HG03571 (cell line): ENCODE data around the gene MEFV.
A peak's percentile ranks its signal among the peaks of the same experiment; 100 is the strongest.
"Not testable (repeated sequence)": the region's sequence is repeated elsewhere in the genome, so short reads cannot be mapped to it uniquely, and the experiment has no call there.

Experiments used
- ATAC-seq: cut with Tn5 transposase; IDR thresholded peaks from one replicate; pipeline ENCODE4 v1.9.1; 2021; ENCODE audit not compliant: unreplicated experiment

Gene MEFV, protein sequence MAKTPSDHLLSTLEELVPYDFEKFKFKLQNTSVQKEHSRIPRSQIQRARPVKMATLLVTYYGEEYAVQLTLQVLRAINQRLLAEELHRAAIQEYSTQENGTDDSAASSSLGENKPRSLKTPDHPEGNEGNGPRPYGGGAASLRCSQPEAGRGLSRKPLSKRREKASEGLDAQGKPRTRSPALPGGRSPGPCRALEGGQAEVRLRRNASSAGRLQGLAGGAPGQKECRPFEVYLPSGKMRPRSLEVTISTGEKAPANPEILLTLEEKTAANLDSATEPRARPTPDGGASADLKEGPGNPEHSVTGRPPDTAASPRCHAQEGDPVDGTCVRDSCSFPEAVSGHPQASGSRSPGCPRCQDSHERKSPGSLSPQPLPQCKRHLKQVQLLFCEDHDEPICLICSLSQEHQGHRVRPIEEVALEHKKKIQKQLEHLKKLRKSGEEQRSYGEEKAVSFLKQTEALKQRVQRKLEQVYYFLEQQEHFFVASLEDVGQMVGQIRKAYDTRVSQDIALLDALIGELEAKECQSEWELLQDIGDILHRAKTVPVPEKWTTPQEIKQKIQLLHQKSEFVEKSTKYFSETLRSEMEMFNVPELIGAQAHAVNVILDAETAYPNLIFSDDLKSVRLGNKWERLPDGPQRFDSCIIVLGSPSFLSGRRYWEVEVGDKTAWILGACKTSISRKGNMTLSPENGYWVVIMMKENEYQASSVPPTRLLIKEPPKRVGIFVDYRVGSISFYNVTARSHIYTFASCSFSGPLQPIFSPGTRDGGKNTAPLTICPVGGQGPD

DNA sequence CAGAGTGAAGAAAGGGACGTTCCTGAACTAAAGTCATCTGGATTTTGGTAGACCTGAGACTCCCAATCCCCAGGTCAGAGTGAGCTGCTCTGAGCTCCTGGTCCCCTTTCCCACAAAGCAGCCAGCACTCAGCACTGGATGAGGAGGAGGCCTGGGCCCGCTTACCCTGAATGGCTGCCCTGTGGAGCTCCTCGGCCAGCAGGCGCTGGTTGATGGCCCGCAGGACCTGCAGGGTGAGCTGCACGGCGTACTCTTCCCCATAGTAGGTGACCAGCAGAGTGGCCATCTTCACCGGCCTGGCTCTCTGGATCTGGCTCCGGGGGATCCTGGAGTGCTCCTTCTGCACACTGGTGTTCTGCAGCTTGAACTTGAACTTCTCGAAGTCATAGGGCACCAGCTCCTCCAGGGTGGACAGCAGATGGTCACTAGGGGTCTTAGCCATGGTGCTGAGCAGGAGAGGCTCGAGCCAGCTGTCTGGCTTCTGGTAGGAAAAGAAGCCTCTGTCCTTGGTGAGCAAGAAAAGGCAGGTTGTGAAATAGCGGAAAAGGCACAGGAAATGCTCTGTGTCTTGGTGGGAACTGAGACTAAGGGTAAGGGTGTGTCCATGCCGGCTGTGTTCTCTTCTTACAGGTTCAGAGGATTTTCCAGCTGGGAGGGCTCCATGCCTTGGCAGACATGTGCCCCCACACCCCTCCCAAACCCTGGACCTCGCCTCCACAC, at the start of gene MEFV:
Gene MEFV, minus strand, starts transcription at position 488 of the 720 bp plus-strand sequence. Its CDS starts 46 bp downstream, at position 442.
- ATAC-seq = no peak

DNA sequence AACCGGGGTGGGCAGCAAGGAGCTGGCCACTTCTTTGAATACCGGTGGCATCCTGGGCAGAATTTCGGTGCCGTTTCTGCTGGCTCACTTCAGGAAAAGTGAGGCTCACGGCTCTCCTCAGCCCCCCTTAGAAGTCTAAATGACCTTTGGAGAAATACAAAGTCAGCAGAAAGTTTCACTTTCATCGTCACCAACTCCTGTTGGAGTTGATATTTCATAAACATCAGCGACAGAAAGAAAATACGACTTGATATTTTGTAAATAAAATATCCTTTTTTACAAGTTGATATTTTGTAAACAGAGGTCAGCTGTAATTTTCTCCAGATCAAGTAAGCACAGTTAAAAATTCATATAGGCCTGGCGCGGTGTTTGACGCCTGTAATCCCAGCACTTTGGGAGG, 49.6 kb upstream of the MEFV start:
- no peak for ATAC-seq

DNA sequence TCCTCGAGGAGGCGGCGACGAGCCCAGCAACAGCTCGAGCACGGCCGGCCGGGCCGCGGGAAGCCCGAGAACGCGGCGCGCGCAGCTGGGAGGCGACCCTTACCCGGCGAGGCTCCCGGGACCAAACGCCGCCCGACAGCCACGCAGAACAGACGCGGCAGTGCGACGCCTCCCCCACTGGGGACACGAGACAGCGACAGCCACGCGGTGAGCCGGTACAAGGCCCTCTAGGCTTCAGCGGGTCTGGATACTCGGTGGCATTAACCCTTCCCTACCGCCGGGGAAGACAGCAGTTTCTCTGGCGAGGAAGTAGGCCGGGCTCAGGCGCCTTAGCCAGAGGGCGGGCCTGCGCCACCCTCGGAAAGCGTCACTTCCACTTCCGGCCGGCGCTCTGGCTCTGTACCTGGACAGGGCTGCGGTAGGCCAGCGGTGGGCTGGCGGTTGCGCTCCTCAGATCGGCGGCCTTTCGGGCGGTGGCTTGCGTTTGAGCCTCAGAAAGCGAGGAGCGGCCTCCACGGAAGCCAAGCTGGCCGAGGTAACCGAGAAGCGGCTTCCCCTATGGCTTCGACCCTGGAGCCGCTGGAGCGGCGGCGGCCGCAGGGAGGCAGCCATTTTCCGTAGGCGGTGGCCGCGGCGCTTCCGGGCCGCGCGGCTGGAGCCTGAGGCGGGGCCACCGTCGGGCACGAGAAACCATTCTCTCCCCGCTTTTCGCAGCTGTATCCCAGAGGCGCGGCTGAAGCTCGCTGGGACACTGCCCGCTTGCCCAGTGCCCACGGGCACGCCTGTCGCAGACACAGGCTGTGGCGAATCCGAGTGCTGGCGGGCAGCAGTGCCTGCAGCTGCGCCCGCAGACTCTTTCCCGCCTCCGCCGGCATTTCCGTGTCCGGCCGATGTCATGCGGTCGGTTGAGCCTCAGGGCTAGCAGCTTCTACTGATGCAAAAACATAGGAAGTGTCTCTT, 49.0 kb upstream of the MEFV start, which contains the start of the genes TIGD7 and ZNF75A:
Gene TIGD7, minus strand, starts transcription at position 322 of the 960 bp plus-strand sequence. CDS start 4,816 bp downstream, outside the sequence.
Gene ZNF75A, plus strand, starts transcription at position 389 of the 960 bp plus-strand sequence. CDS start 2,932 bp downstream, outside the sequence.
- peak; percentile 92 for ATAC-seq

DNA sequence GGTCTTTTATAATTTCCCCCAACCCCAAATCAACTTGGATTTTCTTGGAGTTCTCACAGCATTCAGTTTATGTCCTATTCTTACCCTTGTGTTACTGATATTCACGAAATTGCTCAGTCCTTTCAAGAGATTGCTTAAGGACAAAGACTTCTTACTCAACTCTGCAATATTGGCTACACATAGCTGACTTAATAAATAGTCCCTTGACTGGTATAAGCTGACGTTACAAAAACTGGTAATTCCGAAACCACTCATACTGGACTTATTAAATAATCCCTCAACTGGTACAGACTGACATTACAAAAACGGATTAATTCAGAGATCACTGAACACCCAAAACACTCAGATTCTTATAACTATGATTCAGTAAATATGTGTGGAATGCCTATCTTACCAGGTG, 47.9 kb upstream of the MEFV start:
- ATAC-seq = no peak

DNA sequence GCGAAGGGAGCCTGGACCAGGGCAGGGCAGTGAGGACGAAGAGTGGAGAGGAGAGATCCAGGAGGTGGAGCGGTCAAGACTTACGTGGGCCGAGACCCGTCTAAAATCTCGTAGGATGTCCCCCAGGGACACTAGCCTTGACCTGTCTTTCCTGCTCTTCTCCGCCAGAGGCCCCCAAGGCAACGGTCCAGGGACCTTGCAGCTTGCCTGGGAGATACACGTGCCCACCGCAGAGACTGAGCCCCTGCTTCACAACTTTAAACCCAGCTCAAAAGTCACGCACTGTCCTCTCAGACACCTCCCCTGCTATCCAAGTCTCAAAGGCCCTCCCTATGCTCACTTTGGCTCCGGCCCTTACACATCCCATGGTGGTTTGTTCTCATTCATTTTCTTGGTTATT, 39.4 kb upstream of the MEFV start:
- ATAC-seq = no peak

DNA sequence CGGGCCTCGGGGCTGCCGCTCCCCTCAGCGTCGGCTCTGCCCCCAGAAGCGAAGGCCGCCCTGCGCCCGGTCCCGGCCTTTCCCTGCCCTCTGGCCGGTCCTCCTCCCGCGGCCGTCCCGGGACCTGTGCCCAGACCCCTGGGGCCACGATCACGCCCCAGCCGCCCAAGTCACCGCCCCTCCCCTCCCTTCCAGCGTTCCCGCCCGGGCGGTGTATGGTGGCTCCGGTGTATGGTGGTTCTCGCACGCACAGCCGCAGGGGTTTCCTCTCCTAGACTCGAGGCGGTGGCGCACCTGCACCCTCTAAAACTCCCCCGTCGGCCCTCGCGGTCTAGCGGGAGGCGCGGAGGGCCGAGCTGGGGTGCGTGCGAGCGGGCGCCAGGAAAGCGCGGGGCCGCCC, 38.8 kb upstream of the MEFV start:
- no peak for ATAC-seq

DNA sequence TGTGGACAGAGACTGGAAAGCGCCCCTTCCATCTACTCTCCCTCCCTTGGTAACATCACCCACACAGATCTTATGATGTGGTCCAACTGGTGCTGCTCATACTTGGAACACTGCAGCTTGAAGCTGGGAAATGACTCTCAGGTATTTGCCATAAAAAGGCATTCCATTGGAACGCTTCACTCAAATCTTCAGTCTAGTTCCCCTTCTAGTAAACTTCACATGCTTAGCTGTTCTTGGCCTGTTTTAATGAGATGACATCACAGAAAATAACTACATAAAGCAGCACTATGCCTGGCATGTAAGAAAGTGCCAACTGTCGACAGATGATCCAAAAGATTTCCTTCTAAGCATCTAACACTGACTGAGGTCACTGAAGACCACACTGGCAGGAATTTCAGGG, 36.2 kb upstream of the MEFV start:
- ATAC-seq = no peak

DNA sequence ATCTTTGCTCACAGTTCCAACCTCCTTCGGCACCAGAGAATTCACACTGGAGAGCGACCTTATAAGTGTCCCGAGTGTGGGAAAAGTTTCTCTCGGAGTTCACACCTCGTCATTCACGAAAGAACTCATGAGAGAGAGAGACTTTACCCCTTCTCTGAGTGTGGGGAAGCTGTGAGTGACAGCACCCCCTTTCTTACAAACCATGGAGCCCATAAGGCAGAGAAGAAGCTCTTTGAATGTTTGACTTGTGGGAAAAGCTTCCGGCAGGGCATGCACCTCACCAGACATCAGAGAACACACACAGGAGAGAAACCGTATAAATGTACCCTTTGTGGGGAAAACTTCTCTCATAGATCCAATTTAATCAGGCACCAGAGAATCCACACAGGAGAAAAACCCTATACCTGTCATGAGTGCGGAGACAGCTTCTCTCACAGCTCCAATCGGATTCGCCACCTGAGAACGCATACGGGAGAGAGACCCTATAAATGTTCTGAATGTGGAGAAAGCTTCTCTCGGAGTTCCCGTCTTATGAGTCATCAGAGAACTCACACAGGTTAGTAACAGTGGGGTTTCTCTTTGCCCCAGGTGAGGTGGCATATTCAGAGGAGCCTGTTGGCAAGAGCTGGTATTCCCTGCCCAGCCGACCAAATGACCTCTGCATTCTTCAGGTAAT, 33.7 kb upstream of the MEFV start:
- no peak for ATAC-seq

DNA sequence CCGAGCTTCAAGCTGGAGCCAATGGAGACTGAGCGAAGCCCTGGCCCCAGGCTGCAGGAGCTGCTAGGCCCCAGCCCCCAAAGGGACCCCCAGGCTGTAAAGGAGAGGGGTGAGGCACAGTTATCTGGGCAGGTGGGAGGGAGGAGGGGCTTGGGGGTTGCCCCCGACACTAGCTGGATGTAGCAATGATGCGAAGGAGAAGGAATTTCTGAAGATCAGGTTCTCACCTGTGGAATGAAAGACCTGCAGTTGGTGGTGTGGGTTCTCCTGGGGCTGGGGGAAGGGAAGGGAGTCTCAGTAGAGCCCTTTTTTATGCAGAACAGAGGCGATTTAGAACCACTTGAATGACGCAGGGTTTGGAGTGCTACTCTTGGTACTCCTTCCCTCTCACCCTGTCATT, 28.7 kb upstream of the MEFV start:
- no peak for ATAC-seq

DNA sequence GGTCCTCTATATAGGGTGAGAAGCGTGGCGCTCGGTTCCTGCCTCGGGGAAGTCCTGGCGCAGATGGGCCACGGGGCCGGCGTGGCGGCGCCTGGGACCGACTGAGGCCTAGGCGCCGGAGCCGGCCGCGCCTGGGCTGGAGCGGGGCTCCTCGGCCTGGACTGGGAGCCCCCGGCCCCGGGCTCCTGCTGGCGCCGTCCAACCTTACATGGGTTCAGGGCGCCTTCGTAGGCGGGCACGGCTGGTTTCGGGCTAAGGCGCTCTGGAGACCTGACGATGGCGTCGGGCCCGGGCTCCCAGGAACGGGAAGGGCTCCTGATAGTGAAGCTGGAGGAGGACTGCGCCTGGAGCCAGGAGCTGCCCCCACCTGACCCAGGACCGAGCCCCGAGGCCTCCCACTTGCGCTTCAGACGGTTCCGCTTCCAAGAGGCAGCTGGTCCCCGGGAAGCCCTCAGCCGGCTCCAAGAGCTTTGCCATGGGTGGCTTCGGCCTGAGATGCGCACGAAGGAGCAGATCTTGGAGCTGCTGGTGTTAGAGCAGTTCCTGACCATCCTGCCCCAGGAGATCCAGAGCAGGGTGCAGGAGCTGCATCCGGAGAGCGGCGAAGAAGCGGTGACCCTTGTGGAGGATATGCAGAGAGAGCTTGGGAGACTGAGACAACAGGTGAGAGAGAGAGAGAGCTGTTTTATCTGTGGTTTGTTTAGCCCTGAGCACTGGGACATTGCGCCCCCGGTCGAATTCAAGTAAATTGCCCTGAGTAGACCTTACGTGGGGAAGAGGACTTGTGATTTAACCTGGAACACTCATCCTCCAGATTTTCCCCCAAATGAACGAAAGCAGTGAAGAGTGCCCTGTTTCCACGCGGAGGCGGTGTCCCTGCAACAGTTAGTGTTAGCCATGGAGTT, 27.4 kb upstream of the MEFV start:
- no peak for ATAC-seq

DNA sequence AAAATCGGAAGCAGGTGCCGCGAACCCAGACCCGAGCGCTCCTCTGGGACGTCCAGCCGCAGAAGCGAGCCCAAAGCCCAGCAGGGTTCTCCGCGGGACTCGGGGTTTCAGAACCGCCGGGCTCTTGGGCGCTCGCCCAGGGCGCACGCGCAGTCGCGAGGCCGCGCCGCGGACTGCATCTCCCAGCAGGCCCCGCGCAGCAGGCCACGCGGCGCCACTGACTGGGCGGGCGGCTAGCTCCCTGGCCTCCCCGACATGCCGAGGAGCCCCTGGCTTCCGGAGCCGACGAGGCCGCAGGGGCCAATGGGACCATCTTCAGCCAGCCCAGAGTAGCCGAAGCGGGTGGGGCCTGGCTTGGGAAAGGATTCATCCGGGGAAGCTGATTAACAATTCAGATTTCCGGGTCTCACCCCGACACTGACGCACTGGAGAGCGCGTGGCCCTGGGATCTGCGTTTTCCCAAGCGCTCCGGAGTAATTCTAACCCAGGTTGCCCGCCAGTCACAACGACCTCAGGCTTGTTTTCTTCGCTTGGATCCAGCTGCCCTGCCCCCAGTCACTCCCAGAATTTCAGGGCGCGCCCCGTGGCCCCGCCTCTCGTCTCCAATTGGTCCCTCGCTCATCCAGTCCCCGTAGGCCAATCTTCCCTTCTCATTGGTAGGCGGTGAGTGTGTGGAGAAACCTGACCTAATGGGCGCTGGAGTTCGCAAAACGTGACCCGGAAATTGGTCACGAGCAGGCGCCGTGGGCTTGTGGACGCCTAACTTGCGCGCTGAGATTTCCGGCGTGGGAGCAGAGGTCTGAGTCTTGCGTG, 26.5 kb upstream of the MEFV start, which contains the start of gene ZNF263:
Gene ZNF263, plus strand, starts transcription at position 762 of the 813 bp plus-strand sequence. CDS start 328 bp downstream, outside the sequence.
- peak; percentile 76 for ATAC-seq

DNA sequence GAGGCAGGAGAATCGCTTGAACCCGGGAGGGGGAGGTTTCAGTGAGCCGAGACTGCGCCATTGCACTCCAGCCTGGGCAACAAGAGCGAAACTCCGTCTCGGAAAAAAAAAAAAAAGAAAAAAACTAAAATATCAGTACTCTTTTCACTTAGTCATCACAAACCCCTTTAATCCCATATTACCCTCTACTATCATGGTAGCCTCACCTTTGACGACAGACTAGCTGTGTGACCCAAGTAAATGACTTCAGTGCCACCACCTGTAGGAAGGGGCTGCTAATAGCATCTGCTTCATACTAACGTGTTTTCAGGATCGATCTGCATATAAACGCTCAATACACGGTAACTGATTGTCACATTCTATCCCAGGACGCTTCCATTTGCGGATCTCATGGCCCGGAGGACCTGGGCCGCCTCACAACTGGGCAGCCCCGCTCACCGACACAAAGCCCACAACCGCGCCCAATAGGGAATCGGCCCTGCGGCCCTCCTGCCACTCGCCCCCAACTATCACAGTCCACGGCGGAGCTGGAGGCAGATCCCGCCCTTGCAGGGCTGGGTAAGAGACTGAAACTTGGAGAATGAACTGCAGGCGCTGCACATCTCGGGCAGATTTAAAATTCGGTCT, 25.8 kb upstream of the MEFV start:
- ATAC-seq = peak; percentile 29

DNA sequence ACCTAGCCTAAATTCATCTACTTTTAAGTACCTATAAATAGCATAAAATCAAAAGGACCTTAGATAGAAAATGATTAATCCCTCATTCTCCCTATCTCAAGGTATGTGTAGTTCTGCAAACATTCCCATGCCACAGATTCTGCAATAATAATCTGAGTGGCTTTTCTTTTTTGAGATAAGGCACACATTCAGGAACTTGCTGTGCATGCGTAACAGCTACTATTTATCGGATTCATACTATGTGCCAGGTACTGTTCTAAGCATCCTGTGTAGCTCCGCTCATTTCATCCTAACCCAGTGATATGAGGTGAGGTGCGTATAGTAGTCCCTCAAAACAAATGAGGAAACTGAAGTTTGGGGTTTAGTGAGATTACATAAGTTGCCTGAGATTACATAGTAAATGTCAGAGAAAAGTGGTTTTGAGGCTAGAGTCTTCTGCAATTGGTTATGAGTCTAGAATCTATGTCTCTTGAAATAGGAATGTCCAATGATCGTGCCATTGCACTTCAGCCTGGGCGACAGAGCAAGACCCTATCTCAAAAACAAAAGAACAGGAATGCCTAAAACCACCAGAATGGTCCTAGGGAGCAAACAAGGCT, 24.9 kb upstream of the MEFV start:
- ATAC-seq = no peak

DNA sequence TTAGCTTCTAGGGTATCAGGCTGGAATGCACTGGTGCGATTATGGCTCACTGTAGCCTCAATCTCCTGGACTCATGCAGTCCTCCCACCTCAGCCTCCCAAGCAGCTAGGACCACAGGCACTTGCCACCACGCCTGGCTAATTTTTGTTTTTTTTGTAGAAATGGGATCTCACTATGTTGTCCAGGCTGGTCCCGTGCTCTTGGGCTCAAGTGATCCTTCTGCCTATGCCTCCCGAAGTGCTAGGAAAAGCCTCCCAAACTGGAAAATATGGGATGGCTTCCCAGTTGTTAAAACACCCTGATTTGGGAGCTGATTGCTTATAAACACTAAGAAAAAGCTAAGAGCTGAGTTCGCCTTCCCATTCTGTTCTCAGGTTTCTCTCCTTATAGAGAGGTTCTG, 20.2 kb upstream of the MEFV start:
- no peak for ATAC-seq

DNA sequence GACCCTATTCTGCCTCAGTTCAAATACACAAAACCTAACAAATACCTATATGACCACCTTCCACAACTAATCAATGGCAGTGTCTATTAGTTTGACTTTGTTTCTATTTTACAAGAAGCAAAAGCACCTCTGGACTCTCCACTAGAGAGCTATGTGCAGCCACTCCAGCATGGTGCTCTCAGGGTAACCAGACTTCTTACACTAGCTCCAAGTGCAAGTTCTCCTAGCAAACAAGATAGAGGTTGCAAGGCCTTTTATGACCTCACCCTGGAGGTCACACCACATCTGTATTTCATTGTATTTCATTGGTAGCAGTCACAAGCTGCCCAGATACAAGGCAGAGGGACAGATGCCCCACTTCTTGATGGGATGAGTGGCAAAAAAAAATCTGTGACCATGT, 18.5 kb upstream of the MEFV start:
- no peak for ATAC-seq

DNA sequence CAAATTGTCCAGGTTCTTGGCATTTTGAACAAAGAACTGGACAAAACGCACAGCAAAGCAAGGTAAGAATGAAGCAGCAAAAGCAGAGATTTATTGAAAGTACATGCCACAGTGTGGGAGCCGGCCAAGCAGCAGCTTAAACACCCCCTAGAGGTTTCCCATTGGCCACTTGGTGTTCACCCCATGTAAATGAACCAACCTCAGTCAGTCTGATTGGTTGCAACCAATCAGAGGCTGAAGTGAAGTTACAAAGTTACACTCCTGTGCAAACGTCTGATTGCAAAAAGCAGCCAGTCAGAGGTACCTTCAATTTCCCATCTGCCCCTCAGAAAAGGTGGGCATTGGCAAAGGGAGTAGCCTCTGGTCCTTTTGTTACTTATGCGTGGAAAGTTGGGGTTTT, 18.1 kb upstream of the MEFV start:
- no peak for ATAC-seq

DNA sequence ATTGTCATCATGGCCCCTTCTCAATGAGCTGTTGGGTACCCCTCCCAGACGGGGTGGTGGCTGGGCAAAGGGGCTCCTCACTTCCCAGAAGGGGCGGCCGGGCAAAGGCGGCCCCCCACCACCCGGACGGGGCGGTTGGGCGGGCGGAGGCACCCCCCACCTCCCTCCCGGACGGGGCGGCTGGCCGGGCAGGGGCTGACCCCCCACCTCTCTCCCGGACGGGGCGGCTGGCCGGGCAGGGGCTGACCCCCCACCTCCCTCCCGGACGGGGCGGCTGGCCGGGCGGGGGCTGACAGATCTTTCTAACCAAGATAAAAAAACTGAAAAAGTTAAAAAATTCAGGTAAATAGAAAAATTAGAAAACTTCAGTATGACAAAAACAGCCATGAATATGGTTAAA, 14.8 kb upstream of the MEFV start:
- ATAC-seq = not testable (repeated sequence)
